GM18505 (cell line): Measurements from ENCODE around the gene PTPRG.
"Not testable (repeated sequence)": the region's sequence is repeated elsewhere in the genome, so short reads cannot be mapped to it uniquely, and the experiment has no call there.

ENCODE experiments used
- ATAC-seq: cut with Tn5 transposase; IDR thresholded peaks from one replicate; pipeline ENCODE4 v1.9.1; 2021; ENCODE audit not compliant: unreplicated experiment
- POLR2A ChIP-seq: IDR thresholded peaks from 4 replicates; pipeline ENCODE4 v1.6.1; 2011; ENCODE audit warnings: borderline replicate concordance; ENCODE audit not compliant: insufficient read depth, insufficient read length; ENCODE audit errors: extremely low read depth

The PTPRG gene

DNA sequence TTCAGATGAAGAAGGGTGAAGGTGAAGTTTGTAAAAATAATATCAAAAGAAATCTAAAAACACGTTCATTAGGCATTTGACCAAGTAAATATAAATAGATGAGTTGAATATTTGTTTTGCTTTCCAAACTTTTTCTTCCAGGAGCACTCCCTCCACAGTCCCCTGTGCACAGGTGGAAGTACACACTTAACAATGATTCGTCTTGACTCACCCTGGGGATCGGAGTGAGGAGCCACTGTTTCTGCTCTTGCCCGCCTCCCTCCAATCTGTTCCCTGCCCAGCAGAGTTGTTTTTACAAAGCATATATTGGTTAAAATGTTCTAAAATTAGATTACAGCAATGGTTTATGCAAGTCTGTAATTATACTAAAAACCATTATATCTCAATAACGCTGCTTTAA, 175.1 kb downstream of the PTPRG start:
- no peak for TF ChIP-seq POLR2A
- no peak for ATAC-seq

GRCh38 chr3:61739640-61740039, 178.3 kb downstream of the PTPRG start:
- TF ChIP-seq POLR2A: no peak
- no peak for ATAC-seq

GRCh38 chr3:61740494-61740893, 179.1 kb downstream of the PTPRG start:
- ATAC-seq: no peak
- no peak for TF ChIP-seq POLR2A

DNA sequence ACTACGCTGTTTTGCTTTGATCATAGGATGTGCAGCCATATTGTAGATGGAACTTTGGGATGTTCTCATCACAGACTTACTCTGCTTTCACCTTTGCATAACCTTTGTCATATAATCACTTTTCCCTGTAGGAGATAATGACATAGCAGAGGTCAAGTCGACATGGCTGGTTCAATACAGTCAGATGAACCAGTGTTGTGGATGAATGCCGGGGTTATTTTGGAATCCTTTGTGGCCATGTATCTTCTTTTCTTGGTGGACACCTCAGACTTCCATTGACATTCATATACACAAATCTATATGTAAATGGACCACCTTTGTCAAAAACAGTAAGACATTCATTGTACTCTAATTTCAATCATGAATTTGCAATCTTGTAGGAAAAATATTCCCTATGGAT, 180.2 kb downstream of the PTPRG start:
- no peak for TF ChIP-seq POLR2A
- no peak for ATAC-seq

GRCh38 chr3:61742006-61742405, 180.6 kb downstream of the PTPRG start:
- no peak for ATAC-seq
- no peak for TF ChIP-seq POLR2A

DNA sequence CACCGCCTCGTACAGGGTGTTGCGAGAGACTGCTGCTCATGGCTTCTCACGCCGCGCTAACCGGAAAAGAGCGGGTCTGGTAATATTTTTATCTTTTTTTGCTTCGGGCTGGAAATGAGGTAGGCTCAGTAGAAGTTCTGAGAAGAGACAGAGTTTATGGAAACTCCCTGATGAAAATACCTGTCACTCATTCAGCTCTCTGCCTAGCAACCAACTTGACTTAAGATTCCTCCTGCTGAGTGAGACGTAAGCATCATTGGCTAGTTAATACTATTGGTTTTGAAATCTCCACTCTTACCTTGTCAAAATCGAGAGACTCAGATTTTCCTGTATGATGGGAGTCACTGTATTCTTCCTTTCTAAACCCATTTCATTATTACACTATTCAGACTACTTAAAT, 181.7 kb downstream of the PTPRG start:
- no peak for TF ChIP-seq POLR2A
- ATAC-seq: no peak

DNA sequence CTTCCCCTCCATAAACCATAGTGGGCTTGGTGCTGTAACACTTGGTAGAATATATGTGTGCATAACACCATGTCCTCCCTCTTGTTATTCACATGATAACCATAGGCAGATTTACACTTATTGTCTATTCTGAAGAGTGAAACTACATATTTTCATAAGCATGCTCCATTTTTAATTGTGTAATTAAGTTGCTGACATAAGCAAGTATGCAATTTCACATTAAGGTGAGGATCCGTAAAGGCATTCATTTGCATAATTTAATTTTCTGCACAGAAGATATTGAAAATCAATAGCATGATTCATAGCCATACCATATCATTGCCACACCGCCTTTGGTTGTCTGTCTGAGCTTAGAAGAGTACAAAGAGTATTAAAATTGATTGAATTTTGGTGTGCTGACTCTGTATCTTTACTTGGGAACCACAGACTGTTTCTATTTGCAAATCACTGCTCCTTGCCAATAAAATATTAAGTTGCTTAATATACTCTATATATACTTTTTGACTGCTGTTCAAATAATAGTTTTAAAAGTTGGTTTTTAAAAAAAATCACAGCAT, 182.4 kb downstream of the PTPRG start:
- ATAC-seq: no peak
- no peak for TF ChIP-seq POLR2A

- no peak for TF ChIP-seq POLR2A
- ATAC-seq: no peak
Observed at GRCh38 chr3:61748288-61748687, 186.9 kb downstream of the PTPRG start.

GRCh38 chr3:61750766-61751165, 189.4 kb downstream of the PTPRG start:
- TF ChIP-seq POLR2A: no peak
- ATAC-seq: no peak

- TF ChIP-seq POLR2A: no peak
- ATAC-seq: no peak
Observed at GRCh38 chr3:61758839-61759238, 197.5 kb downstream of the PTPRG start.

DNA sequence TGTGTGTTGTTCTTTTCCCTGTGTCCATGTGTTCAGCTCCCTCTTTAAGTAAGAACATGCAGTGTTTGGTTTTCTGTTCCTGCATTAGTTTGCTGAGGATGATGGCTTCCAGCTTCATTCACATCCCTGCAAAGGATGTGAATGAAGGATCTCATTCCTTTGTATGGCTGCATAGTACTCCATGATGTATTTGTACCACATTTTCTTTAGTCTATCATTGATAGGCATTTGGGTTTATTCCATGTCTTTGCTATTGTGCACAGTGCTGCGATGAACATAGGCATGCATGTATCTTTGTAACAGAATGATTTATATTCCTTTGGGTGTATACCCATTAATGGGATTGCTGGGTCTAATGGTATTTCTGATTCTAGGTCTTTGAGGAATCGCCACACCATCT, 199.4 kb downstream of the PTPRG start:
- ATAC-seq: not testable (repeated sequence)

- no peak for ATAC-seq
- TF ChIP-seq POLR2A: no peak
Observed at GRCh38 chr3:61761694-61762430, 200.5 kb downstream of the PTPRG start.

- no peak for TF ChIP-seq POLR2A
- ATAC-seq: no peak
Observed at GRCh38 chr3:61765157-61765876, 203.9 kb downstream of the PTPRG start.
